OCI-LY7 (cell line): Measurements from ENCODE around the gene KIFC1.

Source experiments
- CTCF ChIP-seq: fragments of 200-600 bp; sonication (generic); conservative IDR thresholded peaks from 2 replicates; pipeline ENCODE4 v1.5.1; 2014; ENCODE audit warnings: mild to moderate bottlenecking, antibody characterized with exemption, low read length, moderate library complexity, mixed read lengths
- EZH2phosphoT487 ChIP-seq: fragments of 200-600 bp; sonication (generic); IDR thresholded peaks from 2 replicates; pipeline ENCODE4 v1.6.1; 2018; ENCODE audit warnings: low read depth, borderline replicate concordance, mild to moderate bottlenecking, mixed run types, antibody characterized with exemption, low read length, moderate library complexity, mixed read lengths

- TF ChIP-seq CTCF (no peak), EZH2phosphoT487 (no peak)
Measured at GRCh38 chr6:33392595-33392948, 949 bp downstream of the KIFC1 start.
